Peyer's patch (tissue), 4 donors: Measurements from ENCODE around the gene GFRAL. TPM values are rescaled to one million over a fixed set of nuclear protein-coding genes. Genes with fewer than 3 reads are reported as not detected.
A peak's percentile ranks its signal among the peaks of the same experiment; 100 is the strongest.
"Not testable (repeated sequence)": the region's sequence is repeated elsewhere in the genome, so short reads cannot be mapped to it uniquely, and the experiment has no call there.

Experiments used
- DNase-seq, 3 donors: peaks; one replicate each; pipeline ENCODE4 v3.0.0-alpha.2; 2017 to 2019
- H3K27ac ChIP-seq, 4 donors: fragments of 200-600 bp; sonication (generic); one replicate each; pipeline ENCODE4 v1.5.1; 2016 to 2019
- H3K27me3 ChIP-seq, 2 donors: fragments of 200-600 bp; sonication (generic); one replicate each; pipeline ENCODE4 v1.5.1; 2019
- H3K36me3 ChIP-seq, 3 donors: fragments of 200-600 bp; sonication (generic); one replicate each; pipeline ENCODE4 v1.5.1; 2016 to 2019
- H3K4me1 ChIP-seq, 4 donors: fragments of 200-600 bp; sonication (generic); one replicate each; pipeline ENCODE4 v1.5.1; 2016 to 2019
- H3K4me3 ChIP-seq, 4 donors: fragments of 200-600 bp; sonication (generic); 1 replicate in 3 of 4; 2 replicates in 1 of 4; pipeline ENCODE4 v1.5.1; 2016 to 2019; ENCODE audit warnings: mild to moderate bottlenecking in 1 of 4
- H3K9me3 ChIP-seq, 4 donors: fragments of 200-600 bp; sonication (generic); one replicate each; pipeline ENCODE4 v1.5.1; 2016 to 2019; ENCODE audit warnings: mild to moderate bottlenecking in 1 of 4
- POLR2A ChIP-seq, 2 donors: fragments of 450-650 bp; IDR thresholded peaks; one replicate each; pipeline ENCODE4 v1.5.1; 2017; ENCODE audit warnings: antibody characterized with exemption in 2 of 2, mild to moderate bottlenecking in 2 of 2, moderate library complexity in 2 of 2
- total RNA-seq, 4 donors: library from RNA; depleted of rRNA; stranded (reverse); fragments of >200 nt; gene quantifications; one replicate each; pipeline ENCODE4 v1.1.0, GENCODE V29; 2016
- TF ChIP-seq, protein P1 (sequence below), 6 experiments: fragments of 450-650 bp in 4 of 6; fragments of 200-600 bp in 2 of 6; sonication (generic) in 1 of 6; IDR thresholded peaks; one replicate each; pipeline ENCODE4 v1.5.1; 2017 to 2019; ENCODE audit warnings: antibody characterized with exemption in 6 of 6, mild to moderate bottlenecking in 3 of 6, moderate library complexity in 1 of 6

Gene GFRAL
- total RNA-seq, 4 donors from 2014 or later: not detected

DNA sequence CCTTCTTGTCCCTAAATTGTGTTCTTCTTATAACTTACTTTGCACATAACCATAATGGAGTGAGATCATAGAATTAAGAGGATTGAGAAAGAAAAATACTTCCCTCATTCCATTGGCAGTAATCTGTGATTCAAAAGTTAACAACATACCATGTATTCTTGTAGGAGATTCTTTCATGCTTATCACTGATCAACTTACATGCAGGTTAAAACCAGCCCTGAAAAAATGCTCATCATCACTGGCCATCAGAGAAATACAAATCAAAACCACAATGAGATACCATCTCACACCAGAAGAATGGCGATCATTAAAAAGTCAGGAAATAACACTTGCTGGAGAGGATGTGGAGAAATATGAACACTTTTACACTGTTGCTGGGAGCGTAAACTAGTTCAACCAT is 36.5 kb upstream of the GFRAL start:
- H3K27ac ChIP-seq: no peak overlapping the region
- no peak overlapping the region for H3K4me3 ChIP-seq
- H3K4me1 ChIP-seq: no peaks in the 10 kb centered on the region
- no peaks in the 10 kb centered on the region for H3K36me3 ChIP-seq
- no peaks in the 10 kb centered on the region for H3K27me3 ChIP-seq
- no peak for DNase-seq
- TF ChIP-seq, protein P1, sequence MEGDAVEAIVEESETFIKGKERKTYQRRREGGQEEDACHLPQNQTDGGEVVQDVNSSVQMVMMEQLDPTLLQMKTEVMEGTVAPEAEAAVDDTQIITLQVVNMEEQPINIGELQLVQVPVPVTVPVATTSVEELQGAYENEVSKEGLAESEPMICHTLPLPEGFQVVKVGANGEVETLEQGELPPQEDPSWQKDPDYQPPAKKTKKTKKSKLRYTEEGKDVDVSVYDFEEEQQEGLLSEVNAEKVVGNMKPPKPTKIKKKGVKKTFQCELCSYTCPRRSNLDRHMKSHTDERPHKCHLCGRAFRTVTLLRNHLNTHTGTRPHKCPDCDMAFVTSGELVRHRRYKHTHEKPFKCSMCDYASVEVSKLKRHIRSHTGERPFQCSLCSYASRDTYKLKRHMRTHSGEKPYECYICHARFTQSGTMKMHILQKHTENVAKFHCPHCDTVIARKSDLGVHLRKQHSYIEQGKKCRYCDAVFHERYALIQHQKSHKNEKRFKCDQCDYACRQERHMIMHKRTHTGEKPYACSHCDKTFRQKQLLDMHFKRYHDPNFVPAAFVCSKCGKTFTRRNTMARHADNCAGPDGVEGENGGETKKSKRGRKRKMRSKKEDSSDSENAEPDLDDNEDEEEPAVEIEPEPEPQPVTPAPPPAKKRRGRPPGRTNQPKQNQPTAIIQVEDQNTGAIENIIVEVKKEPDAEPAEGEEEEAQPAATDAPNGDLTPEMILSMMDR (IDR thresholded peaks at IDR 0.05): no peak
- no peak for TF ChIP-seq POLR2A (IDR thresholded peaks at IDR 0.05)
- no peaks in the 10 kb centered on the region for H3K9me3 ChIP-seq

DNA sequence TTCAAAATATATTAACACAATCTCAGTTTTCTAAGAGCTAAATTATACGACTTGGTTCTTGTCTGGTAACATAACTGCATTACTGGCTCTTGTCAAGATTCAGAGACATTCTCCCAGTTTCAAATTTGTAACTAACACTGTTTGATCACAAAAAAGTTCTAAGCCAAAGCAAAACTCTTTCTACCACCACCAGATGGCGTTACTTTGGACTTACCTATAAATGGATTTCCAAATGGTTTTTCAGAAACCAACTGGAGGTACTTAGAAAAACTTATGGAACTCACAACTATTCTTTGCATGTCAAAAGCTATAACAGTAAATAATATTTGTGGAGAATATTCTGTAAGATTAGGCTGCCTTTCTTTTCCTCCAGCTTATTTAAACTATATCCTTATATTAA is 34.2 kb upstream of the GFRAL start:
- Histone ChIP-seq H3K4me1 (no peaks in the 10 kb centered on the region), H3K36me3 (no peaks in the 10 kb centered on the region), H3K9me3 (no peaks in the 10 kb centered on the region), H3K4me3 (no peak overlapping the region), H3K27ac (no peak overlapping the region), H3K27me3 (no peaks in the 10 kb centered on the region)
- DNase-seq: no peak
- TF ChIP-seq, protein P1 (IDR thresholded peaks at IDR 0.05): peak in 1 of 6 experiments; percentile 7
- no peak for TF ChIP-seq POLR2A (IDR thresholded peaks at IDR 0.05)

DNA sequence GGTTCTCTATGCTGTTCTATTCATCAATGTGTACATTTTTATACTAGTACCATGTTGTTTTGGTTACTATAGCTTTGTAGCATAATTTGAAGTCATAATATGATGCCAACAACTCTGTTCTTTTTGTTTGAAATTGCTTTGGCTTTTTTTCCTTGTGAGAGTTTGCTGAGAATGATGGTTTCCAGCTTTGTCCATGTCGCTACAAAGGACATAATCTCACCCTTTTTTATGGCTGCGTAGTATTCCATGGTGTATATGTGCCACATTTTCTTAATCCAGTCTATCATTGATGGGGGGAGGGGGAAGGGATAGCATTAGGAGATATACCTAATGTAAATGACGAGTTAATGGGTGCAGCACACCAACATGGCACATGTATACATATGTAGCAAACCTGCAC is 30.1 kb upstream of the GFRAL start:
- H3K27ac ChIP-seq, DNase-seq, H3K4me1 ChIP-seq, H3K9me3 ChIP-seq, H3K36me3 ChIP-seq, H3K27me3 ChIP-seq, H3K4me3 ChIP-seq: not testable (repeated sequence)

DNA sequence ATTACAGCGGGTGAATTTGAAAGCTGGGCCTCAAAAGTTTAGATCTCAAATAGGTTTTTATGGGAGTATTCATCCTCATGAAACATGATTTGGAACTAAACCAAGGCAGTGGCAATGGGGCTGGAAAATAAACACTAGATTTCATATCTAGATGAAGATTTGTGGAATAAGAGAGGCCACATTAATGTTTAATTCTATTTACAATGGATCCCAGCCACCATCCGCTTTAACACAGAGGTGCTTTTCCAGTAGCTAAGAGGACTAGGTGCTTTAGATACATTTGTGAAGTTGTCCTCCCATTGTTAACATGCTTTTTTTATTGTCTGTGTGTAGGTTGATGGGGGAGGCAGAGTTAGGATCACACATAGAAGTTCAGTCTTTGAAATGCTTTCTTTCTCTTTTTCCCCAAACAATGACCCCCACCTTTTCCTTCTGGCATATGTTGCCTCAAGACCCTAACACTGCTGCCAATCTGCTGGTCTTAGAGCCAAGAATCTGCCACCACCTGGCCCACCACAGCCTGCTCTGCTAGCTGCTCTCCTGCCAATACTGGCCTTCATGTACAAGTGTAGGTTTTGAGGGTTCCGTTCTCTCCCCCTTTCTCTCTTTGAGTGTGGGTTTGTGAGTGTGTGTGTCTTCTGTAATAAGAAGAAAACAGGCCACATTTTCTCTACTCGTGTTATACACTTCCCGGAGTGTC is 27.8 kb upstream of the GFRAL start:
- Histone ChIP-seq H3K27ac (no peak overlapping the region), H3K4me1 (no peaks in the 10 kb centered on the region), H3K9me3 (no peaks in the 10 kb centered on the region), H3K4me3 (no peak overlapping the region), H3K27me3 (no peaks in the 10 kb centered on the region), H3K36me3 (no peaks in the 10 kb centered on the region)
- no peak for TF ChIP-seq POLR2A (IDR thresholded peaks at IDR 0.05)
- TF ChIP-seq, protein P1 (IDR thresholded peaks at IDR 0.05): no peak
- DNase-seq: no peak

DNA sequence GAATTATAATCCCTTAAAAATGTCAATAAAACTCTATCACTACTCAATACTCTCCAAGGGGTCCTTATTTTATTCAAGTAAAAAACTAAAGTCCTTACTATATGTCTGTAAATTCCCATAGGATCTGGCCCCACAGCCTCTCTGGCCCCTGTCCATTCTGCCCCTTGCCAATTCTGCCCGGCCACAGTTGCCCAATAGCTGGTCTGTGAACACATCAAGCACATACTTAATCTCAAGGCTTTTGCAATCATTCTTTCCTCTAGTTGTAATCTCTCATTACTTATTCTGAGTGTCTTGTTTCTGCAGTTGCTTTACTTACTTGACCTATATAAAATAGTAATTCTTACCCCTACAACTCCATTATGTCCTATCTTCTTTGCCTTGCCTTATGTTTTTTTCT is 22.5 kb upstream of the GFRAL start:
- no peak overlapping the region for H3K4me3 ChIP-seq
- DNase-seq: no peak
- H3K27ac ChIP-seq: no peak overlapping the region
- TF ChIP-seq POLR2A (IDR thresholded peaks at IDR 0.05): no peak
- TF ChIP-seq, protein P1 (IDR thresholded peaks at IDR 0.05): no peak
- no peaks in the 10 kb centered on the region for H3K27me3 ChIP-seq
- H3K4me1 ChIP-seq: no peaks in the 10 kb centered on the region
- H3K36me3 ChIP-seq: no peaks in the 10 kb centered on the region
- no peaks in the 10 kb centered on the region for H3K9me3 ChIP-seq

DNA sequence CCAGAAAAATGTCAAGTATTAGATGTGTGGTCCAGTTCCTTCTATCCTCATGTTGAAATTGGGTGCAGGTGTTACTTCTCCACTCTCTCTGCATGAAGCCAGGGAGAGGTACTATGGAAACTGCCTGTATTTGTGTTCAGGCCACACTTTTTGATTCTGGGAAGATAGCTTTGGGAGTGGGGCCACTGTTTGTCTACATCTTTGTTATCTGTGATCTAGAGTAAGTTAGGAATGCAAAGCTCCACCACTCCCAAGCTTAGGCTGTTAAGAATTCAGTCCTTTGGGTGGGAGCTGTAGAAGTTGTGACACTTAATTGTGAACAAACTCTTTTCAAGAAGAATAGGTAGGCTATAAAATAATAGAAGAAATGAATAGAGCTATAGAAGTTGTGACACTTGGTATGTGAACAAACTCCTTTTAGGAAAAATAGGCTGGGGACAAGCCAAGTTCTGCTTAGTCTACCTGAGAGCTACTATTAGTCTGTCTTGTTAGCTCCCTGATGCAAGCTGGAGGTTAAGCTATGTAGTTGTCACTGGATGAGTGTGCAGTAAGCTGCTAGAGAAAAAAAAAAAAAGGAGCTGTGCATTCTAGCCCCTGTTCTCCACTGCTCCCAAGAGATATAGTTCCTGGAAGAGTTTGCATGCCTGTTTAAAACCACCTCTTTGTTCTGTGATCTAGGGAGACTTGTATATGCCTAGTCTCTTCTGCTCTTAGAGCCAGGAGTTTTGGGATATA is 7.1 kb upstream of the GFRAL start:
- no peak overlapping the region for H3K27ac ChIP-seq
- H3K4me1 ChIP-seq: no peaks in the 10 kb centered on the region
- no peak for DNase-seq
- H3K4me3 ChIP-seq: no peak overlapping the region
- TF ChIP-seq, protein P1 (IDR thresholded peaks at IDR 0.05): no peak
- TF ChIP-seq POLR2A (IDR thresholded peaks at IDR 0.05): no peak
- no peaks in the 10 kb centered on the region for H3K36me3 ChIP-seq
- H3K27me3 ChIP-seq: no peaks in the 10 kb centered on the region
- no peaks in the 10 kb centered on the region for H3K9me3 ChIP-seq
